H9 (cell line): Measurements from ENCODE around the gene LASP1. TPM values are rescaled to one million over a fixed set of nuclear protein-coding genes. Genes with fewer than 3 reads are reported as not detected.
A peak's percentile ranks its signal among the peaks of the same experiment; 100 is the strongest.

Experiments used
- DNase-seq: peaks from one replicate; pipeline ENCODE4 v3.0.0-alpha.2; 2017
- H2AFZ ChIP-seq: one replicate; pipeline ENCODE4 v1.6.1; 2013; ENCODE audit warnings: mild to moderate bottlenecking, low read length, control low read depth, moderate library complexity
- H2AK5ac ChIP-seq: 2 replicates; pipeline ENCODE4 v1.6.1; 2013; ENCODE audit warnings: low read length, control low read depth, mixed read lengths; ENCODE audit not compliant: insufficient read length
- H2BK120ac ChIP-seq: one replicate; pipeline ENCODE4 v1.6.1; 2013; ENCODE audit warnings: low read depth, mild to moderate bottlenecking, low read length, control low read depth, inconsistent platforms; ENCODE audit not compliant: poor library complexity, severe bottlenecking
- H2BK12ac ChIP-seq: 2 replicates; pipeline ENCODE4 v1.6.1; 2013; ENCODE audit warnings: low read length, control low read depth, mixed read lengths, low read depth; ENCODE audit not compliant: insufficient read length
- H2BK15ac ChIP-seq: 2 replicates; pipeline ENCODE4 v1.6.1; 2013; ENCODE audit warnings: low read depth, low read length, control low read depth
- H2BK20ac ChIP-seq: one replicate; pipeline ENCODE4 v1.6.1; 2013; ENCODE audit warnings: low read depth, mild to moderate bottlenecking, low read length, control low read depth, inconsistent platforms; ENCODE audit not compliant: poor library complexity, severe bottlenecking
- H2BK5ac ChIP-seq: 2 replicates; pipeline ENCODE4 v1.6.1; 2013; ENCODE audit warnings: low read length, control low read depth, mixed read lengths; ENCODE audit not compliant: insufficient read length
- H3K14ac ChIP-seq: 2 replicates; pipeline ENCODE4 v1.6.1; 2013; ENCODE audit warnings: low read length, control low read depth; ENCODE audit not compliant: insufficient read depth
- H3K18ac ChIP-seq: 2 replicates; pipeline ENCODE4 v1.6.1; 2013; ENCODE audit warnings: low read depth, mild to moderate bottlenecking, mixed read lengths, low read length, control low read depth; ENCODE audit not compliant: insufficient read length
- H3K23ac ChIP-seq: 2 replicates; pipeline ENCODE4 v1.6.1; 2013; ENCODE audit warnings: low read length, control low read depth, mixed read lengths, low read depth; ENCODE audit not compliant: insufficient read length
- H3K23me2 ChIP-seq: 2 replicates; pipeline ENCODE4 v1.6.1; 2013; ENCODE audit warnings: low read depth, mild to moderate bottlenecking, mixed read lengths, low read length, control low read depth; ENCODE audit not compliant: insufficient read length, poor library complexity, severe bottlenecking
- H3K27ac ChIP-seq: 2 replicates; pipeline ENCODE4 v1.5.1; 2013; ENCODE audit warnings: low read length, control low read depth, mixed read lengths, low read depth; ENCODE audit not compliant: insufficient read length
- H3K27me3 ChIP-seq: 2 replicates; pipeline ENCODE4 v1.6.1; 2013; ENCODE audit warnings: low read length, control low read depth, inconsistent platforms; ENCODE audit not compliant: insufficient read depth
- H3K4ac ChIP-seq: 2 replicates; pipeline ENCODE4 v1.6.1; 2013; ENCODE audit warnings: low read depth, mild to moderate bottlenecking, control low read depth, inconsistent platforms, low read length, moderate library complexity
- H3K4me1 ChIP-seq: 2 replicates; pipeline ENCODE4 v1.6.1; 2013; ENCODE audit warnings: low read length, control low read depth, inconsistent platforms; ENCODE audit not compliant: insufficient read depth
- H3K4me2 ChIP-seq: 2 replicates; pipeline ENCODE4 v1.6.1; 2013; ENCODE audit warnings: low read length, control low read depth, mixed read lengths; ENCODE audit not compliant: insufficient read length, insufficient read depth
- H3K56ac ChIP-seq: 2 replicates; pipeline ENCODE4 v1.6.1; 2013; ENCODE audit warnings: low read depth, mild to moderate bottlenecking, mixed read lengths, low read length, control low read depth; ENCODE audit not compliant: insufficient read length
- H3K79me1 ChIP-seq: 2 replicates; pipeline ENCODE4 v1.6.1; 2013; ENCODE audit warnings: low read depth, mild to moderate bottlenecking, moderate library complexity, low read length, control low read depth, inconsistent platforms; ENCODE audit not compliant: insufficient read depth, poor library complexity, severe bottlenecking
- H3K79me2 ChIP-seq: 2 replicates; pipeline ENCODE4 v1.6.1; 2013; ENCODE audit warnings: low read length, control low read depth, inconsistent platforms; ENCODE audit not compliant: insufficient read depth
- H3K9ac ChIP-seq: 2 replicates; pipeline ENCODE4 v1.6.1; 2013; ENCODE audit warnings: low read length, control low read depth, mixed read lengths; ENCODE audit not compliant: insufficient read length; ENCODE audit errors: extremely low read depth
- H3K9me3 ChIP-seq: one replicate; pipeline ENCODE4 v1.6.1; 2013; ENCODE audit warnings: low read depth, low read length, inconsistent platforms; ENCODE audit not compliant: control insufficient read depth
- H3T11ph ChIP-seq: one replicate; pipeline ENCODE4 v1.6.1; 2013; ENCODE audit warnings: mild to moderate bottlenecking, low read length, control low read depth, inconsistent platforms
- H4K20me1 ChIP-seq: one replicate; pipeline ENCODE4 v1.6.1; 2013; ENCODE audit not compliant: control insufficient read depth, insufficient read length, insufficient read depth
- H4K5ac ChIP-seq: 2 replicates; pipeline ENCODE4 v1.6.1; 2013; ENCODE audit warnings: low read depth, mild to moderate bottlenecking, mixed read lengths, low read length, control low read depth; ENCODE audit not compliant: insufficient read length
- H4K8ac ChIP-seq: replicated peaks from 2 replicates; pipeline ENCODE4 v1.6.1; 2013; ENCODE audit warnings: low read length, control low read depth, mixed read lengths, low read depth; ENCODE audit not compliant: insufficient read length
- H4K91ac ChIP-seq: 2 replicates; pipeline ENCODE4 v1.6.1; 2013; ENCODE audit warnings: low read depth, mild to moderate bottlenecking, moderate library complexity, mixed read lengths, low read length, control low read depth; ENCODE audit not compliant: insufficient read length
- H3K27ac Mint-ChIP-seq, 3 experiments: 2 replicates in 2 of 3; 3 replicates in 1 of 3; pipeline ENCODE4 v1.8.0; 2020 to 2021; ENCODE audit warnings: mixed read lengths in 3 of 3, mild to moderate bottlenecking in 1 of 3, moderate library complexity in 1 of 3
- H3K27me3 Mint-ChIP-seq: 2 replicates; pipeline ENCODE4 v1.8.0; 2021; ENCODE audit warnings: low read depth, mild to moderate bottlenecking, moderate library complexity, mixed read lengths
- H3K36me3 Mint-ChIP-seq, 3 experiments: 2 replicates in 2 of 3; 3 replicates in 1 of 3; pipeline ENCODE4 v1.8.0; 2020 to 2021; ENCODE audit warnings: low read depth in 3 of 3, mixed read lengths in 3 of 3; ENCODE audit not compliant: insufficient read depth in 1 of 3
- H3K4me1 Mint-ChIP-seq, 2 experiments: 2 replicates each; pipeline ENCODE4 v1.8.0; 2020; ENCODE audit warnings: mixed read lengths in 2 of 2
- H3K4me3 Mint-ChIP-seq, 2 experiments: 2 replicates in 1 of 2; 3 replicates in 1 of 2; pipeline ENCODE4 v1.8.0; 2020 to 2021; ENCODE audit warnings: mild to moderate bottlenecking in 2 of 2, mixed read lengths in 2 of 2, moderate library complexity in 1 of 2
- H3K9me3 Mint-ChIP-seq, 2 experiments: 2 replicates in 1 of 2; 3 replicates in 1 of 2; pipeline ENCODE4 v1.8.0; 2020; ENCODE audit warnings: mild to moderate bottlenecking in 2 of 2, mixed read lengths in 2 of 2, moderate library complexity in 1 of 2
- WGBS: extraction: QIAGEN DNeasy Blood & Tissue Kit; methylation state at CpG from one replicate; pipeline ENCODE4 v1.1.7; 2013; ENCODE audit warnings: missing lambda C conversion rate, low lambda C conversion rate, mixed read lengths; ENCODE audit not compliant: insufficient read length; ENCODE audit errors: extremely low coverage; 5-methylcytosine and 5-hydroxymethylcytosine counted together
- total RNA-seq: library from RNA; stranded (reverse); gene quantifications from 2 replicates; pipeline ENCODE4 v1.2.1, GENCODE V29; 2021
- TF ChIP-seq, protein P1 (sequence below): fragments of 200-600 bp; sonication (generic); conservative IDR thresholded peaks from 3 replicates; pipeline ENCODE4 v1.8.0; 2021; ENCODE audit warnings: antibody characterized with exemption, mild to moderate bottlenecking

Gene LASP1
- total RNA-seq, 1 experiment from 2014 or later, result 121 TPM

- H3K27ac Mint-ChIP-seq, result peak overlapping the region in 1 of 3 experiments; percentile 29; a peak in 2 of 7 replicates
These were observed 5.7 kb downstream of the LASP1 start for GRCh38 chr17:38875477-38876075.

More at GRCh38 chr17:38875477-38876075, 5.7 kb downstream of the LASP1 start:
- peak; percentile 47 for DNase-seq
- peaks cover 36% of the 10 kb centered on the region; the same call in 1 of the 2 replicates for H3K79me2 ChIP-seq
- TF ChIP-seq, protein P1, sequence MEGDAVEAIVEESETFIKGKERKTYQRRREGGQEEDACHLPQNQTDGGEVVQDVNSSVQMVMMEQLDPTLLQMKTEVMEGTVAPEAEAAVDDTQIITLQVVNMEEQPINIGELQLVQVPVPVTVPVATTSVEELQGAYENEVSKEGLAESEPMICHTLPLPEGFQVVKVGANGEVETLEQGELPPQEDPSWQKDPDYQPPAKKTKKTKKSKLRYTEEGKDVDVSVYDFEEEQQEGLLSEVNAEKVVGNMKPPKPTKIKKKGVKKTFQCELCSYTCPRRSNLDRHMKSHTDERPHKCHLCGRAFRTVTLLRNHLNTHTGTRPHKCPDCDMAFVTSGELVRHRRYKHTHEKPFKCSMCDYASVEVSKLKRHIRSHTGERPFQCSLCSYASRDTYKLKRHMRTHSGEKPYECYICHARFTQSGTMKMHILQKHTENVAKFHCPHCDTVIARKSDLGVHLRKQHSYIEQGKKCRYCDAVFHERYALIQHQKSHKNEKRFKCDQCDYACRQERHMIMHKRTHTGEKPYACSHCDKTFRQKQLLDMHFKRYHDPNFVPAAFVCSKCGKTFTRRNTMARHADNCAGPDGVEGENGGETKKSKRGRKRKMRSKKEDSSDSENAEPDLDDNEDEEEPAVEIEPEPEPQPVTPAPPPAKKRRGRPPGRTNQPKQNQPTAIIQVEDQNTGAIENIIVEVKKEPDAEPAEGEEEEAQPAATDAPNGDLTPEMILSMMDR, result no peak
- no peak overlapping the region for H3K14ac ChIP-seq
- H2BK5ac ChIP-seq, result no peak overlapping the region
- WGBS, result no CpG with 5 or more reads among the region's 5 CpGs
- no peak overlapping the region for H3K9ac ChIP-seq
- no peak overlapping the region for H3K56ac ChIP-seq
- Mint-ChIP-seq H3K36me3 (peaks cover 9 to 24% (median 9%) of the 10 kb centered on the region in 3 experiments; a peak in 6 of 7 replicates), H3K4me3 (peak overlapping the region in 1 of 2 experiments; percentile 57; a peak in 2 of 5 replicates), H3K9me3 (peaks cover 0 to 3% of the 10 kb centered on the region in 2 experiments; a peak in 1 of 5 replicates), H3K27me3 (no peaks in the 10 kb centered on the region), H3K4me1 (peaks cover 69 to 83% of the 10 kb centered on the region in 2 experiments)
- peaks cover 8% of the 10 kb centered on the region for H3K23me2 ChIP-seq
- H2BK20ac ChIP-seq, result no peak overlapping the region
- H2AFZ ChIP-seq, result no peak overlapping the region
- no peak overlapping the region for H4K5ac ChIP-seq
- H4K8ac ChIP-seq, result no peak overlapping the region
- no peaks in the 10 kb centered on the region for H3K27me3 ChIP-seq
- no peak overlapping the region for H2BK15ac ChIP-seq
- H3T11ph ChIP-seq, result no peak overlapping the region
- no peak overlapping the region for H4K91ac ChIP-seq
- H3K4me2 ChIP-seq, result no peak overlapping the region
- no peaks in the 10 kb centered on the region for H3K9me3 ChIP-seq
- peaks cover 14% of the 10 kb centered on the region; the same call in 1 of the 2 replicates for H3K4me1 ChIP-seq
- H3K79me1 ChIP-seq, result no peaks in the 10 kb centered on the region
- no peak overlapping the region for H2AK5ac ChIP-seq
- H3K18ac ChIP-seq, result no peak overlapping the region
- no peak overlapping the region for H3K23ac ChIP-seq
- H2BK120ac ChIP-seq, result no peak overlapping the region
- no peak overlapping the region for H3K27ac ChIP-seq
- H2BK12ac ChIP-seq, result no peak overlapping the region
- no peak overlapping the region for H3K4ac ChIP-seq
- H4K20me1 ChIP-seq, result peaks cover 2% of the 10 kb centered on the region
